GM21526 (cell line): Measurements from ENCODE around the gene PCBD2.
"Not testable (repeated sequence)": the region's sequence is repeated elsewhere in the genome, so short reads cannot be mapped to it uniquely, and the experiment has no call there.

Experiments
- ATAC-seq: cut with Tn5 transposase; IDR thresholded peaks from one replicate; pipeline ENCODE4 v1.9.1; 2021; ENCODE audit warnings: moderate library complexity; ENCODE audit not compliant: unreplicated experiment, low FRiP score

PCBD2 gene

GRCh38 chr5:134904610-134905245 is at the start of gene PCBD2:
Gene PCBD2 (plus strand): TSS chr5:134905131. CDS start chr5:134905140, 9 bp downstream.
- ATAC-seq = peak; percentile 77

- ATAC-seq = not testable (repeated sequence)
Measured at GRCh38 chr5:134856465-134856864, 48.5 kb upstream of the PCBD2 start.

DNA sequence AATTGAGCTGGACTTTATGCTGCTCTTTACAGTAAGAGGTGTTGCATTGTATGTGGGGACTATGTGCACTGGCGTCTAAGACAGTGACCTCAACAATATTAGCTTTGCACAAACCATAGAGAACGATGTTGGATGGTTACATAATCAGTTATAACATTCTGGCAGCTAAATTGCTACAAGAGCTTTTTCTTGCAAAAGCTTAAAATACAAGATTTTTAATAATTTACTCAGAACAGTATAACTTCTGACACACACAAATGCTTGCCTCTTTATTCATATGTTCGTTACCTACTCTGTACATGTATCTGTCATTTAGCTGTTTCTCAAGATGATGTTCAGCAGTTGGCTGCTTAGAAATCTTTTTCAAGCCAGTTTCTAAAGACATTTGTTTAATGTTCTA is 47.5 kb upstream of the PCBD2 start:
- ATAC-seq = no peak

DNA sequence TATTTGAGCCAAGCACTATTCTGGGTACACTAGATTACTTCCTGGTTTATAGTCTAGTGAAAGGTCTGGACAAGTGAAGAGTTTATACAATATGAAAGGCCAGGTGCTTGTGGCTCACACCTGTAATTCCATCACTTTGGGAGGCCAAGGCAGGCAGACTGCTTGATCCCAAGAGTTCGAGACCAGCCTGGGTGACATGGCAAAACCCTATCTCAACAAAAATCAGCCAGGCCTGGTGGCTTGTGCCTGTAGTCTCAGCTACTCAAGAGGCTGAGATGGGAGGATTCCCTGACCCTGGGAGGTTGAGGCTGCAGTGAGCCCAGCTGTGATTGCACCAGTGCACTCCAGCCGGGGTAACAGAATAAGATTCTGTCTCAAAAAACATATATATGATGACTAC is 40.2 kb upstream of the PCBD2 start:
- ATAC-seq = no peak

GRCh38 chr5:134873494-134873893 is 31.4 kb upstream of the PCBD2 start:
- no peak for ATAC-seq

GRCh38 chr5:134873987-134874830 is 30.7 kb upstream of the PCBD2 start, which contains the start of gene TXNDC15:
Gene TXNDC15 (plus strand): TSS chr5:134874371. CDS start chr5:134874428, 57 bp downstream.
- peak; percentile 76 for ATAC-seq

- peak; percentile 15 for ATAC-seq
Measured at GRCh38 chr5:134874831-134875655, 29.9 kb upstream of the PCBD2 start.

- ATAC-seq = no peak
Measured at GRCh38 chr5:134877159-134877558, 27.8 kb upstream of the PCBD2 start.

DNA sequence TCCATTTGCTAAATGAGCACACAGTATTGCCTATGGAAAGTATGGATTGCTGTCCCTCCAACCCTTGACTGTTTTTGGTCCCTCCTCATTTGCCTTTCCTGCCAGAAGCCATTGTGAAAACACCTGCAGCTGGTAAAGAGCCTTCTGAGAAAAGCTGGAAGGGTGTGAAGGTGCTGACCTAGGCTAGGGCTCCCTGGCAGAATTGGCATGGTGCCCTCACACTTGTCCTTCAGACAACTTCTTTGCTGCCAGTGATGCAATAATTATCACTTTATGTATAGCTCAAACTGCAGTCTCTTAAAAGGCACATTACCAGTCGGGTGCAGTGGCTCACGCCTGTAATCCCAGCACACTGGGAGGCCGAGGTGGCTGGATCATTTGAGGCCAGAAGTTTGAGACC is 26.5 kb upstream of the PCBD2 start:
- ATAC-seq = no peak

DNA sequence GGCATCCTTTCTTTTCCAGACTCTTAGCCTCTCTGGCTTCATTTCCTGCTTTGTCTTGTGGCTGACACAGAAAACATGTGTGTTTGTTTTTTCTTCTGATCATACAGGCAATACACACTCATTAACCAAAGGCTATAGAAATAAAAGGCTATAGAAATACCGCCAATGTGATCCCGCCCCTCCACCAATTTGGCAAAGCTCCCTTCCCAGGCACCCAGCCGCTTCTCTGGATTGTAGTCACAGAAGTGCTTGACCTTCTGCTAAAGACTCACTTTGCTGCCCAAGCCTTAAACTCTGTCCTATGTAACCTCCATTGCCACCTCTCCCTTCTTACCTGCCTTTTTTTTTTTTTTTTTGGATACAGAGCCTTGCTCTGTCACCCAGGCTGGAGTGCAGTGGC is 25.5 kb upstream of the PCBD2 start:
- no peak for ATAC-seq

- not testable (repeated sequence) for ATAC-seq
Measured at GRCh38 chr5:134880937-134881336, 24.0 kb upstream of the PCBD2 start.

DNA sequence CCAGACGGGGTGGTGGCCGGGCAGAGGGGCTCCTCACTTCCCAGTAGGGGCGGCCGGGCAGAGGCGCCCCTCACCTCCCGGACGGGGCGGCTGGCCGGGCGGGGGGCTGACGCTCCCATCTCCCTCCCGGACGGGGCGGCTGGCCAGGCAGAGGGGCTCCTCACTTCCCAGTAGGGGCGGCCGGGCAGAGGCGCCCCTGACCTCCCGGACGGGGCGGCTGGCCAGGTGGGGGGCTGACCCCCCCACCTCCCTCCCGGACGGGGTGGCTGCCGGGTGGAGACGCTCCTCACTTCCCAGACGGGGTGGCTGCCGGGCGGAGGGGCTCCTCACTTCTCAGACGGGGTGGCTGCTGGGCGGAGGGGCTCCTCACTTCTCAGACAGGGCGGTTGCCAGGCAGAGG is 23.2 kb upstream of the PCBD2 start:
- ATAC-seq = not testable (repeated sequence)

GRCh38 chr5:134887593-134888159 is 17.3 kb upstream of the PCBD2 start:
- no peak for ATAC-seq

GRCh38 chr5:134889335-134889734 is 15.6 kb upstream of the PCBD2 start:
- no peak for ATAC-seq

DNA sequence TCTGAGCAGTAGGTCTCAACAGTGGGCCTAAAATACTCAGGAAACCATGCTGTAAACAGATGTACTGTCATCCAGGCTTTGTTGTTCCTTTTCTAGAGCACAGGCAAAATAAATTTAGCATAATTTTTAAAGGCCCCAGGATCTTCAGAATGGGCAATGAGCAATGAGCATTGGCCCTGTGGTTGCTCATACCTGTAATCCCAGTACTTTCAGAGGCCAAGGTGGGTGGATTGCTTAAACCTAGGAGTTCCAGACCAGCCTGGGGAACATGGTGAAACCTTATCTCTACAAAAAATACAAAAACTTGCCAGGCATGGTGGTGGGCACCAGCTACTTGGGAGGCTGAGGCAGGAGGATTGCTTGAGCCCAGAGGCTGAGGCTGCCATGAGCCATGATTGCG is 13.5 kb upstream of the PCBD2 start:
- ATAC-seq = no peak

DNA sequence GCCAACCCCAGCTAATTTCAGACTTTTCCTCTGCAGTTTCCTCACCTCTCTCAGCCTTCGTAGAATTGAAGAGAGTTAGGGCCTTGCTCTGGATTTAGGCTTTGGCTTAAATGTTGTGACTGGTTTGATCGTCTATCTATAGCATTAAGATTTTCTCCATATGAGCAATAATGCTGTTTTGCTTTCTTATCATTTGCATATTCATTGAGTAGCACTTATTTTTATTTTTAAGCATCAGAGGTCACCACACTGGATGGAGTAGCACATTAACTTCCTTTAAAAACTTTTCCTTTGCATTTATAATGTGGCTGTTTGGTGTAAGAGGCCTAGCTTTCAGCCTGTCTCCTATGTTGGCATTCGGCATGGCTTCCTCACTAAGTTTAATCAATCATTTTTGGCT is 12.6 kb upstream of the PCBD2 start:
- no peak for ATAC-seq

DNA sequence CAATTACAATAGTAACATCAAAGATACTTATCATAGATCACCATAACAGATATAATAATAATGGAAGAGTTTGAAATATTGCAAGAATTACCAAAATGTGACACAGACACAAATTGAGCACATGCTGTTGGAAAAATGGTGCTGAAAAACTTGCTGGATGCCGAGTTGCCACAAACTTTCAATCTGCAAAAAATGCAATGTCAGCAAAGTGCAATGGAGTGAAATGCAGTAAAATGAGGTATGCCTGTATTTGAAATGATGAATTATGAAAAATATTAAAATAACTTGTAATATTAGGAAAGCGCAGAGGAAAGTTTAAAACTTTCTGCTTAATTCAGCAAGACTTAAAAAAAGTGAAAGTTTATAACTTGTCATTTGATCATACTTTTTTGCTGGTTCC is 12.0 kb upstream of the PCBD2 start:
- ATAC-seq = no peak

DNA sequence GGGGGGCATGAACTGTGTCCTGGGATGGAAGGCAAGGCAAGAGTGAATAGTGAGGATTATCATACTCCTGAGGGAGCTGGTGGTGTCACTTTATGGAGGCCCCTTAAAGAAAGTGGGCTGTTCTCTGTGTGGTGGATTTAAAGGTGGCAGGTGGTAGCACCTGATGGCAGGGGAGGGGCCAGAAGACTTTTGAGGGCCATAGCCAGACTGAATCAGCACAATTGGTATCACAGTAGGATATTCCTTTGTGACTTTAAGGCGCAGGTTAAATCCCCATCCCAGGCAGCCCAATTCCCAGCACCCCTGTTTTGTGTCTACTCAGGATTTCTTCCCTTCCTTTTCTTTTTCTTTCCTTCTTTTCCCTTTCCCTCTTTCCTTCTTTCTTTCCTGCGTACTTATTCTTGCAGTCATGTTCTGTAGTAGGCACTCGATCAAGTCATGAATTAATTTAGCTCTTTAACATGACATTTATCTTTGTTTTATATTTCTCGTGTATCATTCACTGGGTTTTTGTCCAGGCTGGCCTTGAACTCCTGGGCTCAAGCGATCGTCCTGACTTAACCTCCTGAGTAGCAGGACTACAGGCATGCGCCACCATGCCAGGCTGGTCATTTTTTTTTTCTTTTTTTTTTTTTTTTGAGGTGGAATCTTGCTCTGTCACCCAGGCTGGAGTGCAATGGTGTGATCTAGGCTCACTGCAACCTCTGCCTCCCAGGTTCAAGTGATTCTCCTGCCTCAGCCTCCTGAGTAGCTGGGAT is 11.0 kb upstream of the PCBD2 start:
- no peak for ATAC-seq

DNA sequence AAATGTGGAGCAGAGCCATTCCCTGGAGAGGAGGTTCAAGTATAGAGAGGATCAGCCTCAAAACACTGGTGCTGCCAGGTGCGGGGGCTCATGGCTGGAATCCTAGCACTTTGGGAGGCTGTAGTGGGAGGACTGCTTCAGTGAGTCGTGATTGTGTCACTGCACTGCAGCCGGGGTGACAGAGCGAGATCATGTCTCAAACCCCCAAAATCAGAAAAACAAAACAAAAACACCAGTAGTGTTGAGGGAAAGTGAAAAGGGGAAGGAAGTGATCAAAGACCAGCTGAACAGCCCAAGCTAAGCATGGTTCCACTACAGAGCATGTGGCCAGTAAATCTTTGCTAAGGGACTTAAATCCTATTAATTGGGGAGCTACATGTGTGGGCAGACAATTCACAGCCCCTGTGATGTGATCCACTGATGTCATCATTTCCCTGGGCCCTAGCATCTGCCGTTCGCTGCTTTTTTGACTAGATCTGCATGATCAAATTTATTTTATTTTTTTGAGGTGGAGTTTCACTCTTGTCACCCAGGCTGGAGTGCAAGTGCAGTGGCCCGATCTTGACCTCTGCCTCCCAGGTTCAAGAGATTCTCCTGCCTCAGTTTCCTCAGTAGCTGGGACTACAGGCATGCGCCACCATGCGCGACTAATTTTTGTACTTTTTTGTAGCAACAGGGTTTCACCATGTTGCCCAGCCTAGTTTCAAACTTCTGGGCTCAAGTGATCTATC is 2.7 kb upstream of the PCBD2 start:
- ATAC-seq = no peak
